ENCODE measurements around the gene SLC35F3. TPM values are rescaled to one million over a fixed set of nuclear protein-coding genes. Genes with fewer than 3 reads are reported as not detected.
A peak's percentile ranks its signal among the peaks of the same experiment; 100 is the strongest.

SLC35F3 gene
- total RNA-seq, 1 donor from 2014 or later: 0.49 TPM

DNA sequence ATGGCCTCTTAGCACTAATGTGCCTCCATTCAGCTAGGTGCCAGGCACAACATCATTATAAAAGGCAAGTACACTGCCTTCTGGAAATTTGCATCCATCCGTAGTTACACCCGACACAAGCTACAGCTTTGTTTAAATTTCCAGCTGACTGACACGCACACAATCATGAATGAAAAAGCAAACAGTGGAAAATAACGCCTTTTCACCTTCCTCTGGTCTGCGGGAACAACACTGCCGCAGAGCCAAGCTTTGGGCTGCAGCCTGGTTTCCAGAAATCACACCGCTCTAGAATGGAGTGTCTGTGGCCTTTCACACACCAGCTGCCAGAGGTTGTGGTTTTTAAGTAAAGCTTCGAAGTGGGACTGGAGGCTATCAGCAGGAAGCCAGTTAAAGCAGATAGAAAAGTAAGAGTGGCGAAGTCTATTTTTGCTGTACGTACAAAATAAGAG lies 326.0 kb downstream of the SLC35F3 start:
- H3K4me3 ChIP-seq: no peak overlapping the region
- H3K4me1 ChIP-seq: no peaks in the 10 kb centered on the region
- DNase-seq (ENCODE audit: extremely low spot score in 2 of 2): no peak
- H3K9me3 ChIP-seq: no peaks in the 10 kb centered on the region
- intact Hi-C loops (cut with DNase I): loop anchor here (5.0 kb wide), 1 partner anchor 1377 kb away; no protein-coding TSS in a partner anchor
- H3K27ac ChIP-seq: no peak overlapping the region
- TF ChIP-seq, protein P1, sequence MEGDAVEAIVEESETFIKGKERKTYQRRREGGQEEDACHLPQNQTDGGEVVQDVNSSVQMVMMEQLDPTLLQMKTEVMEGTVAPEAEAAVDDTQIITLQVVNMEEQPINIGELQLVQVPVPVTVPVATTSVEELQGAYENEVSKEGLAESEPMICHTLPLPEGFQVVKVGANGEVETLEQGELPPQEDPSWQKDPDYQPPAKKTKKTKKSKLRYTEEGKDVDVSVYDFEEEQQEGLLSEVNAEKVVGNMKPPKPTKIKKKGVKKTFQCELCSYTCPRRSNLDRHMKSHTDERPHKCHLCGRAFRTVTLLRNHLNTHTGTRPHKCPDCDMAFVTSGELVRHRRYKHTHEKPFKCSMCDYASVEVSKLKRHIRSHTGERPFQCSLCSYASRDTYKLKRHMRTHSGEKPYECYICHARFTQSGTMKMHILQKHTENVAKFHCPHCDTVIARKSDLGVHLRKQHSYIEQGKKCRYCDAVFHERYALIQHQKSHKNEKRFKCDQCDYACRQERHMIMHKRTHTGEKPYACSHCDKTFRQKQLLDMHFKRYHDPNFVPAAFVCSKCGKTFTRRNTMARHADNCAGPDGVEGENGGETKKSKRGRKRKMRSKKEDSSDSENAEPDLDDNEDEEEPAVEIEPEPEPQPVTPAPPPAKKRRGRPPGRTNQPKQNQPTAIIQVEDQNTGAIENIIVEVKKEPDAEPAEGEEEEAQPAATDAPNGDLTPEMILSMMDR (IDR thresholded peaks at IDR 0.05): no peak
- no peak for TF ChIP-seq POLR2AphosphoS5 (IDR thresholded peaks at IDR 0.05; ENCODE audit: insufficient read depth in 1 of 2, low read depth in 1 of 2)
- TF ChIP-seq POLR2A (IDR thresholded peaks at IDR 0.05): no peak
- no peaks in the 10 kb centered on the region for H3K36me3 ChIP-seq
- H3K27me3 ChIP-seq: no peaks in the 10 kb centered on the region

GRCh38 chr1:234231061-234231892 lies 326.8 kb downstream of the SLC35F3 start:
- H3K27ac ChIP-seq: no peak overlapping the region
- peak in 1 of 2 donors; percentile 34 for DNase-seq (ENCODE audit: extremely low spot score in 2 of 2)
- intact Hi-C loops (cut with DNase I): loop anchor here (5.0 kb wide), 1 partner anchor 1376 kb away; no protein-coding TSS in a partner anchor
- no peaks in the 10 kb centered on the region for H3K36me3 ChIP-seq
- H3K4me3 ChIP-seq: no peak overlapping the region
- TF ChIP-seq POLR2AphosphoS5 (IDR thresholded peaks at IDR 0.05; ENCODE audit: insufficient read depth in 1 of 2, low read depth in 1 of 2): no peak
- TF ChIP-seq POLR2A (IDR thresholded peaks at IDR 0.05): no peak
- TF ChIP-seq, protein P1 (IDR thresholded peaks at IDR 0.05): no peak
- no peaks in the 10 kb centered on the region for H3K4me1 ChIP-seq
- H3K27me3 ChIP-seq: no peaks in the 10 kb centered on the region
- H3K9me3 ChIP-seq: no peaks in the 10 kb centered on the region

DNA sequence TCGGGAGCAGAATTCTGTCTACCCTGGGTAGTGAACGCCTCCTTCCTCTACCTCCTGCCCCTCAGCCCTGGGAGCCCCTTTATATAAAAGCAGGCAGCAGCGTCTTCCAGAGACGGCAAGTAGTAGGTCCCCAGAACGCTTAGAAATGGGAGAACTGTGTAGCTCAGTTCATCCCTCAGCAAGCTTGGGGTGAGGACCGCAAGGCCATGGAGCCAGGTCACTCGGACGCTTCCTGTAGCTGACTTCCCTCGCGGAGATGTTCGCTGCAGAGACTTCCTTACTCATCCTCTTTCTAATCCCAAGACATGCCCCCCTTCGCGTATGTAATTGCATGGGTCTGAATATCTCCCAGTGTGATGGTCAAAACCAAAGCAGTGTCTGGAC lies 327.4 kb downstream of the SLC35F3 start:
- H3K9me3 ChIP-seq: no peaks in the 10 kb centered on the region
- intact Hi-C loops (cut with DNase I): loop anchor here (5.0 kb wide), 1 partner anchor 1375 kb away; no protein-coding TSS in a partner anchor
- no peaks in the 10 kb centered on the region for H3K4me1 ChIP-seq
- peak in 1 of 2 donors; percentile 16 for DNase-seq (ENCODE audit: extremely low spot score in 2 of 2)
- H3K27me3 ChIP-seq: no peaks in the 10 kb centered on the region
- no peak overlapping the region for H3K27ac ChIP-seq
- H3K4me3 ChIP-seq: no peak overlapping the region
- no peak for TF ChIP-seq POLR2AphosphoS5 (IDR thresholded peaks at IDR 0.05; ENCODE audit: insufficient read depth in 1 of 2, low read depth in 1 of 2)
- TF ChIP-seq POLR2A (IDR thresholded peaks at IDR 0.05): no peak
- TF ChIP-seq, protein P1 (IDR thresholded peaks at IDR 0.05): no peak
- no peaks in the 10 kb centered on the region for H3K36me3 ChIP-seq

DNA sequence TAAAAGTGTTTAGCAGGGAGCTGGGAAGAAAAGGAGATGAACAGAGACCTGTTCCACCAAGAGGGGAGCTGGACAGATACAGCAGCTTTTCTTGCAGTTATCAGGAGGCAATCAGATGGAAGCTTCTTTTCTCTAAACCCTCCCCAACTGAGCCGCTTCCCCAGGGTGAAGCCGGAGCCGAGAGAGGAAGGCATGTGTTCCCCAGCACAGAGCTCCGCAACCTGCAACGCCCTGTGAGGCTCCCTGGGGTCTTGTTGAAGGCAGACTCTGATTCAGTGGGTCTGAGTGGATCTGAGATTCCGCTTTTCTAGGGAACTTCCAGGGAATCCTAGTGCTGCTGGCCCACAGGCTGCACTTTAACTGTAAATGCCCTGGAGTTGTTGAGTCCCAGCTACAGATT lies 329.7 kb downstream of the SLC35F3 start:
- Histone ChIP-seq H3K9me3 (no peaks in the 10 kb centered on the region), H3K27ac (no peak overlapping the region), H3K4me3 (no peak overlapping the region), H3K27me3 (no peaks in the 10 kb centered on the region), H3K36me3 (no peaks in the 10 kb centered on the region), H3K4me1 (no peaks in the 10 kb centered on the region)
- TF ChIP-seq POLR2A (IDR thresholded peaks at IDR 0.05): no peak
- TF ChIP-seq, protein P1 (IDR thresholded peaks at IDR 0.05): no peak
- TF ChIP-seq POLR2AphosphoS5 (IDR thresholded peaks at IDR 0.05; ENCODE audit: insufficient read depth in 1 of 2, low read depth in 1 of 2): no peak
- intact Hi-C loops (cut with DNase I): loop anchor here (5.0 kb wide), 1 partner anchor 1373 kb away; no protein-coding TSS in a partner anchor
- DNase-seq (ENCODE audit: extremely low spot score in 2 of 2): peak; percentile 58 to 79

DNA sequence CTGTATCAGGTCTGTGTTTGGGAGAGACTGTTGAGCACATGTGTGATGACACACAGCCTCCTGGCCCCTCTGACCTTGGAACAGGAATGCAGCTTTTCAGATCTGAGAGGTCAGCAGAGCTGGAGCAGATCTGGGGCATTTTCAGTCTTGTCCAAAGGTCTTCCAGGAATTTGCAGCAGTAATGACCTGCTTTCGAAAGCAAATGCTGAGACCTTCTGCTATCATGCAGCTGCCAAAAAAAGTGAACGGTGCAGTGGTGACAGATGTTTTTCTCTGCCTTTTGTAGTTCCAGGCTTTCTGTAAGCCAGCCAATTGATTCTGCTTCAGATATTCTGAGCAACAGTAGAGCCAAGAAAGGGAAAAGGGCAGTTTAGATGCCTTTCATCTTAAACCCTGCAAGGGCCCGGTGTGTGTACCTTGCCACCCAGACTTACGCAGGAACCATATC lies 331.0 kb downstream of the SLC35F3 start:
- Histone ChIP-seq H3K4me1 (no peaks in the 10 kb centered on the region), H3K27me3 (no peaks in the 10 kb centered on the region), H3K9me3 (no peaks in the 10 kb centered on the region), H3K27ac (no peak overlapping the region), H3K4me3 (no peak overlapping the region), H3K36me3 (no peaks in the 10 kb centered on the region)
- TF ChIP-seq POLR2A (IDR thresholded peaks at IDR 0.05) (no peak), POLR2AphosphoS5 (IDR thresholded peaks at IDR 0.05; ENCODE audit: insufficient read depth in 1 of 2, low read depth in 1 of 2) (no peak)
- TF ChIP-seq, protein P1 (IDR thresholded peaks at IDR 0.05): no peak
- intact Hi-C loops (cut with DNase I): no loop called here
- DNase-seq (ENCODE audit: extremely low spot score in 2 of 2): peak; percentile 64 to 67
